SK-N-SH treated with all-trans-retinoic acid at 6 μM for 48 hours (cell line): Measurements from ENCODE around the gene SLC19A1.

ENCODE experiments used
- ATAC-seq: fragments of 200-7000 bp; cut with Tn5 transposase; 3 replicates; pipeline ENCODE4 v1.9.1; 2020; ENCODE audit warnings: mild to moderate bottlenecking, moderate library complexity
- ARNTL ChIP-seq: fragments of 450-650 bp; formaldehyde crosslinking; IDR thresholded peaks from 2 replicates; pipeline ENCODE4 v1.5.0; 2020; ENCODE audit warnings: low read depth, mild to moderate bottlenecking, moderate library complexity, borderline replicate concordance
- BACH2 ChIP-seq: fragments of 250-450 bp; sonication (Bioruptor Pico); IDR thresholded peaks from 2 replicates; pipeline ENCODE4 v1.9.0; 2021; ENCODE audit warnings: mild to moderate bottlenecking, borderline replicate concordance
- CREB5 ChIP-seq: fragments of 250-450 bp; sonication (Bioruptor Pico); IDR thresholded peaks from 2 replicates; pipeline ENCODE4 v1.5.1; 2020; ENCODE audit warnings: low read depth, mild to moderate bottlenecking, moderate library complexity
- CSDC2 ChIP-seq: fragments of 250-450 bp; sonication (Bioruptor Pico); IDR thresholded peaks from 2 replicates; pipeline ENCODE4 v1.5.0; 2020; ENCODE audit warnings: mild to moderate bottlenecking, moderate library complexity
- CSRNP3 ChIP-seq: fragments of 250-450 bp; sonication (Bioruptor Pico); IDR thresholded peaks from 2 replicates; pipeline ENCODE4 v1.5.1; 2021; ENCODE audit warnings: mild to moderate bottlenecking, moderate library complexity
- ESRRG ChIP-seq: fragments of 250-450 bp; sonication (Bioruptor Pico); IDR thresholded peaks from 2 replicates; pipeline ENCODE4 v1.6.1; 2021; ENCODE audit warnings: mild to moderate bottlenecking
- GLIS3 ChIP-seq: fragments of 250-450 bp; sonication (Bioruptor Pico); IDR thresholded peaks from 2 replicates; pipeline ENCODE4 v1.5.0; 2020; ENCODE audit warnings: mild to moderate bottlenecking, moderate library complexity
- ISL1 ChIP-seq: fragments of 250-450 bp; sonication (Bioruptor Pico); IDR thresholded peaks from 2 replicates; pipeline ENCODE4 v2.1.2; 2022; ENCODE audit warnings: mild to moderate bottlenecking, moderate library complexity
- OSR1 ChIP-seq: fragments of 250-450 bp; sonication (Bioruptor Pico); IDR thresholded peaks from 2 replicates; pipeline ENCODE4 v1.8.0; 2022; ENCODE audit warnings: moderate library complexity, mild to moderate bottlenecking, inconsistent platforms
- PATZ1 ChIP-seq: fragments of 250-450 bp; sonication (Bioruptor Pico); IDR thresholded peaks from 2 replicates; pipeline ENCODE4 v1.8.0; 2020; ENCODE audit warnings: mild to moderate bottlenecking, moderate library complexity, borderline replicate concordance
- POU6F1 ChIP-seq: fragments of 250-450 bp; sonication (Bioruptor Pico); IDR thresholded peaks from 2 replicates; pipeline ENCODE4 v1.8.0; 2021; ENCODE audit warnings: low read depth, mild to moderate bottlenecking, moderate library complexity, borderline replicate concordance
- PPARA ChIP-seq: fragments of 250-450 bp; sonication (Bioruptor Pico); IDR thresholded peaks from 2 replicates; pipeline ENCODE4 v1.5.0; 2020; ENCODE audit warnings: mild to moderate bottlenecking, borderline replicate concordance
- RARB ChIP-seq: fragments of 250-450 bp; sonication (Bioruptor Pico); IDR thresholded peaks from 2 replicates; pipeline ENCODE4 v1.8.0; 2021; ENCODE audit warnings: mild to moderate bottlenecking, moderate library complexity
- SNAI2 ChIP-seq: fragments of 250-450 bp; sonication (Bioruptor Pico); IDR thresholded peaks from 2 replicates; pipeline ENCODE4 v1.5.0; 2020; ENCODE audit warnings: mild to moderate bottlenecking, moderate library complexity
- TCF4 ChIP-seq: fragments of 250-450 bp; sonication (Bioruptor Pico); IDR thresholded peaks from 2 replicates; pipeline ENCODE4 v1.8.0; 2021; ENCODE audit warnings: mild to moderate bottlenecking, moderate library complexity, borderline replicate concordance
- TOX ChIP-seq: fragments of 250-450 bp; sonication (Bioruptor Pico); IDR thresholded peaks from 2 replicates; pipeline ENCODE4 v1.8.0; 2021; ENCODE audit warnings: mild to moderate bottlenecking, moderate library complexity, borderline replicate concordance
- ZC3H10 ChIP-seq: fragments of 250-450 bp; sonication (Bioruptor Pico); IDR thresholded peaks from 2 replicates; pipeline ENCODE4 v1.5.1; 2021; ENCODE audit warnings: mild to moderate bottlenecking, moderate library complexity
- ZFP3 ChIP-seq: fragments of 250-450 bp; sonication (Bioruptor Pico); IDR thresholded peaks from 2 replicates; pipeline ENCODE4 v1.5.0; 2020; ENCODE audit warnings: mild to moderate bottlenecking, moderate library complexity
- ZFP30 ChIP-seq: fragments of 450-650 bp; formaldehyde crosslinking; IDR thresholded peaks from 2 replicates; pipeline ENCODE4 v1.5.0; 2022; ENCODE audit warnings: mild to moderate bottlenecking, moderate library complexity
- ZNF565 ChIP-seq: fragments of 450-650 bp; formaldehyde crosslinking; conservative IDR thresholded peaks from 2 replicates; pipeline ENCODE4 v1.5.0; 2020; ENCODE audit warnings: low read depth, mild to moderate bottlenecking, moderate library complexity
- ZNF70 ChIP-seq: fragments of 450-650 bp; formaldehyde crosslinking; IDR thresholded peaks from 2 replicates; pipeline ENCODE4 v1.5.0; 2020; ENCODE audit warnings: mild to moderate bottlenecking, moderate library complexity
- ZNF8 ChIP-seq: fragments of 450-650 bp; formaldehyde crosslinking; IDR thresholded peaks from 2 replicates; pipeline ENCODE4 v1.5.0; 2020; ENCODE audit warnings: mild to moderate bottlenecking, moderate library complexity

SLC19A1 gene

GRCh38 chr21:45550522-45551210 lies 8.4 kb upstream of the SLC19A1 start:
- TF ChIP-seq ZFP30 (CRISPR knock-in tag) (no peak), SNAI2 (CRISPR knock-in tag) (no peak), BACH2 (CRISPR knock-in tag) (no peak), CREB5 (CRISPR knock-in tag) (no peak), TCF4 (CRISPR knock-in tag) (no peak), TOX (CRISPR knock-in tag) (no peak), ZNF8 (CRISPR knock-in tag) (no peak), ZNF565 (CRISPR knock-in tag) (no peak), ESRRG (no peak), ARNTL (CRISPR knock-in tag) (no peak), OSR1 (CRISPR knock-in tag) (no peak), ISL1 (no peak)
- no peak for ATAC-seq

GRCh38 chr21:45549626-45550463 lies 7.6 kb upstream of the SLC19A1 start:
- no peak for ATAC-seq
- TF ChIP-seq SNAI2 (CRISPR knock-in tag) (no peak), ZFP3 (no peak), TOX (CRISPR knock-in tag) (no peak), ZNF8 (CRISPR knock-in tag) (no peak), ZNF565 (CRISPR knock-in tag) (no peak)

GRCh38 chr21:45548711-45549491 lies 6.7 kb upstream of the SLC19A1 start:
- no peak for ATAC-seq
- TF ChIP-seq CSRNP3 (CRISPR knock-in tag) (no peak), ZNF70 (no peak), RARB (CRISPR knock-in tag) (no peak), CSDC2 (CRISPR knock-in tag) (no peak), BACH2 (CRISPR knock-in tag) (no peak), ZFP3 (no peak), ISL1 (no peak), PPARA (CRISPR knock-in tag) (no peak), ARNTL (CRISPR knock-in tag) (no peak), OSR1 (CRISPR knock-in tag) (no peak), TOX (CRISPR knock-in tag) (no peak), GLIS3 (CRISPR knock-in tag) (no peak), PATZ1 (CRISPR knock-in tag) (no peak), ZC3H10 (no peak), ESRRG (no peak), ZNF8 (CRISPR knock-in tag) (no peak), ZFP30 (CRISPR knock-in tag) (no peak)
- TF ChIP-seq, all 23 proteins: peak for 0

GRCh38 chr21:45547545-45547900 lies 5.3 kb upstream of the SLC19A1 start:
- no peak for TF ChIP-seq ZFP30 (CRISPR knock-in tag)
- no peak for TF ChIP-seq POU6F1 (CRISPR knock-in tag)
- TF ChIP-seq ZFP3: no peak
- no peak for TF ChIP-seq ZC3H10
- TF ChIP-seq ZNF565 (CRISPR knock-in tag): no peak
- no peak for TF ChIP-seq ZNF8 (CRISPR knock-in tag)
- TF ChIP-seq PATZ1 (CRISPR knock-in tag): no peak
- TF ChIP-seq SNAI2 (CRISPR knock-in tag): no peak
- TF ChIP-seq PPARA (CRISPR knock-in tag): no peak
- no peak for TF ChIP-seq CSDC2 (CRISPR knock-in tag)
- TF ChIP-seq TCF4 (CRISPR knock-in tag): no peak
- TF ChIP-seq CSRNP3 (CRISPR knock-in tag): no peak
- no peak for TF ChIP-seq BACH2 (CRISPR knock-in tag)
- TF ChIP-seq ZNF70: no peak
- no peak for TF ChIP-seq ESRRG
- no peak for ATAC-seq
